Mesodermal cell (in vitro differentiated cells): ENCODE data around the gene LGR4.

Experiments used
- H3K27ac ChIP-seq: 2 replicates; pipeline ENCODE4 v1.7.0; 2013; ENCODE audit warnings: mild to moderate bottlenecking, low read depth, low read length, moderate library complexity; ENCODE audit not compliant: severe bottlenecking
- H3K36me3 ChIP-seq: 2 replicates; pipeline ENCODE4 v1.7.1; 2013; ENCODE audit warnings: mild to moderate bottlenecking, low read length, moderate library complexity; ENCODE audit not compliant: control insufficient read depth, insufficient read depth
- H3K4me1 ChIP-seq: one replicate; pipeline ENCODE4 v1.7.1; 2013; ENCODE audit warnings: mild to moderate bottlenecking, low read length; ENCODE audit not compliant: insufficient read depth, control insufficient read depth, poor library complexity, severe bottlenecking
- H3K4me3 ChIP-seq: 2 replicates; pipeline ENCODE4 v1.7.0; 2013; ENCODE audit warnings: low read length, control low read depth, mild to moderate bottlenecking; ENCODE audit not compliant: insufficient read depth, poor library complexity, severe bottlenecking; ENCODE audit errors: extremely low read depth
- H3K9me3 ChIP-seq: 2 replicates; pipeline ENCODE4 v1.7.1; 2013; ENCODE audit warnings: mild to moderate bottlenecking, low read length, moderate library complexity; ENCODE audit not compliant: control insufficient read depth
- WGBS, 2 experiments: methylation state at CpG; one replicate each; pipeline ENCODE4 v1.1.5; 2013; ENCODE audit warnings: missing lambda C conversion rate in 2 of 2; ENCODE audit not compliant: insufficient coverage in 2 of 2; 5-methylcytosine and 5-hydroxymethylcytosine counted together

LGR4 gene

DNA sequence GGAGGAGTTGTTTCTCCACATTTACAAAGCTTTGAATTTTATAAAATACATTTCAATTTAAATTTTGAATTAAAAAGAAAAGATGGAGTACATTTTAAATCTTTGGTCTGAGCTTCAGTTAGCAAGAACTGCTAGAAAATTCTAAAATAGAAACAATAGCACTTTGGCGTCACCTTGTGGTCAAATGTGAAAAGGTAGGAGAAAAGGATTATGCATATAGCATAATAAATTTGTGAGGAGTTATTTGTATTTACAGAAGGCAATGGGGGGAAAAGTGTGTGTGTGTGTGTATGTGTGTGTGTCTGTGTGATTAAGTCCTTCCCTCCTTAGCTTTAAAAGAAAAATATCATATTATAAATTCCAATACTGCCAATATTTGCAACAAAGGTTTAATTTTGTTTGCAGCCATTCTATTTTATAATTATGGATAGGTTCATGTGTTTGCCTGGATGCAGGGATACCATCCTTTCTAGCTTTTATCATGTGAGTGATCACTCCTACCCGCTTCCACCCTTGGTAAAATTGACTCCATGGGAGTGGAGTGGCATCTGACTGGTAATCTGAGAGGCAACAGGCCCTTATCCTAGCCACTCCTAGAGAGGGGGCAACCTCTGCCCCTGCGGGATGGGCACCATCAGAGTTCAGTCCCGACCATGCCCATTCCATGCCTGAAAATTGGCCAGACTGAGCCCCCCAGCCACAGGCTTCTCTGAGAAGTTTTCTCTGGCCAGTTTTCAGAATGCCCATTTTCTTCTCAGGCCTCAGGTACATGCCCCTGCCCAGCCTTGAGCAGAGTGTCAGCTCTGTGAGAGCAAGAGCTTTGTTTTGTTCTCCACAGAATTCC is 13.6 kb upstream of the LGR4 start:
- WGBS, 2 experiments = 36 to 63% methylated on average over 2 to 3 of the region's 4 CpGs
- H3K4me1 ChIP-seq = no peaks in the 10 kb centered on the region
- H3K9me3 ChIP-seq = no peaks in the 10 kb centered on the region
- peaks cover 23% of the 10 kb centered on the region for H3K36me3 ChIP-seq
- no peak overlapping the region for H3K27ac ChIP-seq
- no peak overlapping the region for H3K4me3 ChIP-seq

DNA sequence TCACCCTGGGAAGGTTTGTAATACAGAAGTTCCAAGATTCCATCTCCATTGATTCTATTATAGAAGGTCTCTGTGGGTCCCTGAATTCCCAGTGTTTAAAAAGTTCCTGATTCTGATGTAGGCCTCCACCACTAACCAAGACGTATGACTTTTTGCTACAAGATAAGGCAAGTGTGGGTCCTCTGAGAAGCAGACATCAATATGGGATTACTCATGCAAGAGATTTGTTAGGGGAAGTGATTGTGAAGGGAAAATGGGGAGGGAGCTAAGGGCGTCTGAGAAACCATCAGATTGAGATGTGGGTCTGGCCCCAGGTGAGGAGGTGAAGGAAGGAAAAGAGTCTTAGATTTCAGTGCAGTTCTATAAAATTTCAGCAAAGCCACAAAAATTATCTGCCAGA is 10.2 kb upstream of the LGR4 start:
- Histone ChIP-seq H3K27ac (no peak overlapping the region), H3K4me3 (no peak overlapping the region), H3K9me3 (no peaks in the 10 kb centered on the region), H3K4me1 (no peaks in the 10 kb centered on the region), H3K36me3 (no peaks in the 10 kb centered on the region)
- 75 to 100% methylated on average over 1 to 2 of the region's 2 CpGs for WGBS, 2 experiments

- H3K4me3 ChIP-seq = no peak overlapping the region
- WGBS, 2 experiments = no CpG with 5 or more reads among the region's 4 CpGs
- no peak overlapping the region for H3K27ac ChIP-seq
- H3K9me3 ChIP-seq = no peaks in the 10 kb centered on the region
- no peaks in the 10 kb centered on the region for H3K36me3 ChIP-seq
- no peaks in the 10 kb centered on the region for H3K4me1 ChIP-seq
Observed at GRCh38 chr11:27481992-27482391, 9.4 kb upstream of the LGR4 start.

DNA sequence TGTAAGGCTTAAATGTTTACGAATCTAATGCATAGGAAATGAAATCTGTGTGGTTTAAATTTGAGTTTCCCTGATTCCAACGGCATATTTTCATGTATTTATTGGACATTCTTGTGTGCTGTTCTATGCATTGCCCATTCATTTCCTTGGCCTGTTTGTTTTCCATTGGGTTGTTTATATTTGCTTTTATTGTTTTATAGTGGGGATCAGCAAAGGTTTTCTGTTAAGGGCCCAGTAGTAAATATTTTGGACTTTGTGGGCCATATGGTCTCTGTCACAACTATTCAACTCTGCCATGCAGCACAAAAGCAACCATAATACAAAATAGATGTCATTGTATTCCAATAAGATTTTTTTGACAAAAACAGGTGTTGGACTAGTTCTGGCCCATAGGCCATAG is 5.2 kb upstream of the LGR4 start:
- no peak overlapping the region for H3K27ac ChIP-seq
- no peaks in the 10 kb centered on the region for H3K9me3 ChIP-seq
- H3K4me1 ChIP-seq = no peaks in the 10 kb centered on the region
- WGBS, 2 experiments = 100% methylated on average over 1 of the region's 2 CpGs; no CpG with 5 or more reads in 1 of the 2 experiments
- no peaks in the 10 kb centered on the region for H3K36me3 ChIP-seq
- no peak overlapping the region for H3K4me3 ChIP-seq

DNA sequence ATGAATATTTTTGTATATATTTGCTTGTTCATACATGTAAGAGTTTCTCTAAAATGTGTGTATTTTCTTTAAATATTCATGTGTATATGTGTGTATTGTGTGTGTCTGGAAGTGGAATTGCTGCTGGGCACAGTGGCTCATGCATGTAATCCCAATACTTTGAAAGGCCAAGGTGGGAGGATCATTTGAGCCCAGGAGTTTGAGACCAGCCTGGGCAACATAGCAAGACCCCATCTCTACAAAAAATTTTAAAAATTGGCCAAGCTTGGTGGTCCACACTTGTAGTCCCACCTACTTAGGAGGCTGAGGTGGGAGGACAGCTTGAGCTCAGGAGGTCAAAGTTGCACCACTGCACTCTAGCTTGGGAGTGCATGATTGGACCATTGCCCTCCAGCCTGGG is 4.7 kb upstream of the LGR4 start:
- H3K4me3 ChIP-seq = no peak overlapping the region
- no peaks in the 10 kb centered on the region for H3K36me3 ChIP-seq
- no peaks in the 10 kb centered on the region for H3K4me1 ChIP-seq
- no peaks in the 10 kb centered on the region for H3K9me3 ChIP-seq
- no peak overlapping the region for H3K27ac ChIP-seq

DNA sequence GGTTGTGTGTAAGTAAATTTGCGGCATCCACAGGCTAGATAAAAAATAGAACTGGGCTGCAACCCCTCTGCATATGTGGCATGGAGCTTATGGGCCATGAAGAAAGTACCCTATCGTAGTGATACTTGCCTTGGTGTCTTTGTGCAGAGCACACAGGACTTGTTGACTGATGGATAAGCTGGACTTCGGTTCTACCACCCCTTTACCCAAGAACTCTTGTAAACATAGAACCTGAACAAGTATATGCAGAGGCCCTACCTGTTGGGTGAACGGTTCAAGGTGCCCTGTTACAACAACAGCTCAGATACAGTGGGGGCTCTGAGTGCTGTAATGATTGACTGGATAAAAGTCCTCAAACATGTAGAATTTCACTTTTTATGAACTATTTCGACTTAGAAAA is 3.0 kb upstream of the LGR4 start:
- 88 to 96% methylated on average over 4 of the region's 5 CpGs for WGBS, 2 experiments
- Histone ChIP-seq H3K36me3 (no peaks in the 10 kb centered on the region), H3K27ac (no peak overlapping the region), H3K4me3 (no peak overlapping the region), H3K9me3 (no peaks in the 10 kb centered on the region), H3K4me1 (no peaks in the 10 kb centered on the region)

- H3K4me1 ChIP-seq = peaks cover 17% of the 10 kb centered on the region
- peak overlapping the region; percentile 84 for H3K4me3 ChIP-seq
- peaks cover 8% of the 10 kb centered on the region for H3K36me3 ChIP-seq
- 40 to 53% methylated on average over 3 to 4 of the region's 9 CpGs for WGBS, 2 experiments
- H3K9me3 ChIP-seq = no peaks in the 10 kb centered on the region
- no peak overlapping the region for H3K27ac ChIP-seq
Observed at GRCh38 chr11:27473017-27473406, 422 bp upstream of the LGR4 start.

- Histone ChIP-seq H3K36me3 (peaks cover 17% of the 10 kb centered on the region), H3K9me3 (no peaks in the 10 kb centered on the region), H3K4me3 (peak overlapping the region; percentile 84), H3K27ac (peak overlapping the region; percentile 82), H3K4me1 (peaks cover 17% of the 10 kb centered on the region)
- WGBS, 2 experiments = 0 to 1% methylated on average over 43 to 51 of the region's 79 CpGs
Observed at GRCh38 chr11:27471589-27472397, 797 bp downstream of the LGR4 start.

DNA sequence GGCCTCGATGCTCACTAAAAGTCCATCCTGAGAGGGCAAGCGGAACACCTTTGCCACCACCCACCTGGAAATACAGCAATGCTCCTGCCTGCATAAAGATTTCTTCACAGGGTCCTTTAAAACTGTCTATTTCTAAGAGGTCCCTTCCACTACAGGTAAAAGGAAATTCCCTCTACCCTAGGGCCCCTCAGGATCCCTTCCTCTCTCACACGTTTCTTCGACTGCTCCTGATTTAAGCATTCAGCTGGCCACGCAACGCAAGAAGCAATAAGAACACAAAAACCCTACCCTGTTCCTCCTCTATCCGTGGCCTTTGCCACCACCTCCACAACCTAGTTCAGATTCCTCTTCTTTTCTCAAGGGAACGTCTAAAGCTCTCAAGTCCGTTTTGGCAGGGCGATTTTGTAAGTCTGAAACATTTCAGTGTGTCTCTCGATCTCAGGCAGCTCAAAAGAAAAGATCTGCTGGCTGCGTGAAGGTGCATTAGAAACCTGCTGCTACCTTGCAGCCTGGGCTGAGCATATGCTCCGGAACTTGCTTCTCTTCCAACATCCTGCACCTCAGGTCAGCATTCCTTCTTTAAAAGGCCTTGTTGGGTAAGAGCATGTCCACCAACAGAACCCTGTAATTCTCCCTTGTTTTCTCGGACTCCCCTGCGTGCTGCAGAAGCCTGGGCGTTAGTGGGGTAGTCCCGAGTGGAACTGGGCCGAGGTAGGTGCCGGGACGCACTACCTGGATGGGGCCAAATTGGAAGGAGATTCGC is 1.6 kb downstream of the LGR4 start:
- WGBS, 2 experiments = 6 to 11% methylated on average over 16 to 17 of the region's 21 CpGs

DNA sequence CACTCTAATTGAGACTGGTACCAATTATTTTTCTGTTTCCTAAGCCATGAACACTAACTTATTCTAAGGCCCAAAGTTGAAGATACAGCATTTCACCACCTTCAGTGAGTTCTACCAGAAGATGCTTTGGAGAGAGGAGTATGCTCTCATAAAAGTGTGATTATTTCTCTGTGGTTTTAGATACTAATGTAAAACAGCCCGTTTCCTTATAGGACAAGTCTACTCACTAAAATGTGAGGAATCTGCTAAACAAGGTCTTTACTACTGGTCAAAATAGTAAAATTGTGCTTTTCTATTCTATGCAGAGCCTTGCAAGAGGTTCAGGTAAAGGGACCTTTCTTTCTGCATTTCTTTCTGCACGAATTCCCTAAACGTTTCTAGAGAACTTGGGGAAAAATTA is 2.4 kb downstream of the LGR4 start:
- H3K9me3 ChIP-seq = no peaks in the 10 kb centered on the region
- WGBS, 2 experiments = 21 to 29% methylated on average over 2 of the region's 3 CpGs
- peak overlapping the region; percentile 84 for H3K4me3 ChIP-seq
- peaks cover 17% of the 10 kb centered on the region for H3K36me3 ChIP-seq
- H3K27ac ChIP-seq = no peak overlapping the region
- H3K4me1 ChIP-seq = peaks cover 18% of the 10 kb centered on the region

More for the DNA sequence above, 1.6 kb downstream of the LGR4 start:
- H3K36me3 ChIP-seq = peaks cover 17% of the 10 kb centered on the region
- H3K4me3 ChIP-seq = peak overlapping the region; percentile 84
- peaks cover 17% of the 10 kb centered on the region for H3K4me1 ChIP-seq
- no peak overlapping the region for H3K27ac ChIP-seq
- H3K9me3 ChIP-seq = no peaks in the 10 kb centered on the region
